ENCODE data around the gene RALY.

RALY gene

GRCh38 chr20:34111702-34112599, 118.2 kb downstream of the RALY start, which contains the start of gene EIF2S2:
Gene EIF2S2, minus strand, starts transcription at chr20:34112243. Its CDS starts 133 bp downstream, at chr20:34112110.
- H3K4me3 ChIP-seq (ENCODE audit: low read depth, low read length): peak within 1 kb of the TSS; percentile 95
- no peak for TF ChIP-seq CTCF (IDR thresholded peaks at IDR 0.05; ENCODE audit: insufficient read depth, low read depth, low read length, missing control alignments)
- DNase-seq (ENCODE audit: low read depth): peak; percentile 100

GRCh38 chr20:34112600-34113101, 118.9 kb downstream of the RALY start:
- peak; percentile 45 for DNase-seq (ENCODE audit: low read depth)
- TF ChIP-seq CTCF (IDR thresholded peaks at IDR 0.05; ENCODE audit: insufficient read depth, low read depth, low read length, missing control alignments): no peak
- H3K4me3 ChIP-seq (ENCODE audit: low read depth, low read length): peak overlapping the region; percentile 78

GRCh38 chr20:34114809-34115208, 121.1 kb downstream of the RALY start:
- TF ChIP-seq CTCF (IDR thresholded peaks at IDR 0.05; ENCODE audit: insufficient read depth, low read depth, low read length, missing control alignments): no peak
- no peak for DNase-seq (ENCODE audit: low read depth)
- H3K4me3 ChIP-seq (ENCODE audit: low read depth, low read length): no peak overlapping the region

GRCh38 chr20:34115232-34115631, 121.5 kb downstream of the RALY start:
- TF ChIP-seq CTCF (IDR thresholded peaks at IDR 0.05; ENCODE audit: insufficient read depth, low read depth, low read length, missing control alignments): no peak
- DNase-seq (ENCODE audit: low read depth): no peak
- no peak overlapping the region for H3K4me3 ChIP-seq (ENCODE audit: low read depth, low read length)

- no peak for DNase-seq (ENCODE audit: low read depth)
- no peak overlapping the region for H3K4me3 ChIP-seq (ENCODE audit: low read depth, low read length)
- no peak for TF ChIP-seq CTCF (IDR thresholded peaks at IDR 0.05; ENCODE audit: insufficient read depth, low read depth, low read length, missing control alignments)
Measured at GRCh38 chr20:34120213-34120612, 126.5 kb downstream of the RALY start.

- TF ChIP-seq CTCF (IDR thresholded peaks at IDR 0.05; ENCODE audit: insufficient read depth, low read depth, low read length, missing control alignments): no peak
- no peak overlapping the region for H3K4me3 ChIP-seq (ENCODE audit: low read depth, low read length)
- DNase-seq (ENCODE audit: low read depth): no peak
Measured at GRCh38 chr20:34122274-34122980, 128.7 kb downstream of the RALY start.
